ENCODE measurements around the gene ELSPBP1.
A peak's percentile ranks its signal among the peaks of the same experiment; 100 is the strongest.
"Not testable (repeated sequence)": the region's sequence is repeated elsewhere in the genome, so short reads cannot be mapped to it uniquely, and the experiment has no call there.

The ELSPBP1 gene

DNA sequence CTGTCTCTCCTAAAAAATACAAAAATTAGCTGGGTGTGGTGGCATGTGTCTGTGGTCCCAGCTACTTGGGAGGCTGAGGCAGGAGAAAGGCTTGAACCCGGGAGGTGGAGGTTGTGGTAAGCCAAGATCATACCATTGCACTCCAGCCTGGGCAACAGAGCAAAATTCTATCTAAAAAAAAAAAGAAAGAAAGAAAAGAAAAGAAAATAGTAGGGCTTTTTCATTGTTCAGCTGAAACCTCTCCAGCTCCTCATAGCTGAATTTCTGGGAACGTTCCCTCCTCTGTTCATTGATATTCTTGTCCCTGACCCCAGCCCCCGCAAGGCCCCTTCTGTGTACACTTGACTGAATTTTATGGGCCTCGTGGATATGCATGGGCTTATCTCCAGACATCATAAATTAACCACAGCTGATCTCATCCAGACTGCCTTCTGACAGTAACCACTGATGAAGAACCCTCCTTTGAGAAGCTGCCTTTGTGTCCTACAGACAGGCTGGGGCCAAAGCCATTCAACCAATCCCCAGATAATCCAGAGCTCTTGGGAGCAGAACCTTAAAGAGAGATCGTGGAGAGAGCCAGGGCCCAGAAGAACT, at the start of gene ELSPBP1:
Gene ELSPBP1, plus strand, starts transcription at position 424 of the 594 bp plus-strand sequence. CDS start 14,036 bp downstream, outside the sequence.
- TF ChIP-seq, protein P1, sequence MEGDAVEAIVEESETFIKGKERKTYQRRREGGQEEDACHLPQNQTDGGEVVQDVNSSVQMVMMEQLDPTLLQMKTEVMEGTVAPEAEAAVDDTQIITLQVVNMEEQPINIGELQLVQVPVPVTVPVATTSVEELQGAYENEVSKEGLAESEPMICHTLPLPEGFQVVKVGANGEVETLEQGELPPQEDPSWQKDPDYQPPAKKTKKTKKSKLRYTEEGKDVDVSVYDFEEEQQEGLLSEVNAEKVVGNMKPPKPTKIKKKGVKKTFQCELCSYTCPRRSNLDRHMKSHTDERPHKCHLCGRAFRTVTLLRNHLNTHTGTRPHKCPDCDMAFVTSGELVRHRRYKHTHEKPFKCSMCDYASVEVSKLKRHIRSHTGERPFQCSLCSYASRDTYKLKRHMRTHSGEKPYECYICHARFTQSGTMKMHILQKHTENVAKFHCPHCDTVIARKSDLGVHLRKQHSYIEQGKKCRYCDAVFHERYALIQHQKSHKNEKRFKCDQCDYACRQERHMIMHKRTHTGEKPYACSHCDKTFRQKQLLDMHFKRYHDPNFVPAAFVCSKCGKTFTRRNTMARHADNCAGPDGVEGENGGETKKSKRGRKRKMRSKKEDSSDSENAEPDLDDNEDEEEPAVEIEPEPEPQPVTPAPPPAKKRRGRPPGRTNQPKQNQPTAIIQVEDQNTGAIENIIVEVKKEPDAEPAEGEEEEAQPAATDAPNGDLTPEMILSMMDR (IDR thresholded peaks at IDR 0.05), result no peak
- no peaks in the 10 kb centered on the region for H3K4me1 ChIP-seq
- no peak within 1 kb of the TSS for H3K4me3 ChIP-seq (ENCODE audit: low read depth, low read length)
- H3K9ac ChIP-seq, result no peak within 1 kb of the TSS
- no peak within 1 kb of the TSS for H2AFZ ChIP-seq
- H3K27ac ChIP-seq, result no peak within 1 kb of the TSS
- H3K4me2 ChIP-seq (ENCODE audit: low read length), result no peak within 1 kb of the TSS
- no peaks in the 10 kb centered on the region for H3K27me3 ChIP-seq (ENCODE audit: control insufficient read depth, insufficient read depth, low read length)
- H3K36me3 ChIP-seq (ENCODE audit: control insufficient read depth, insufficient read depth, low read length), result no peaks in the 10 kb centered on the region
- H3K9me3 ChIP-seq (ENCODE audit: control insufficient read depth, low read length), result no peaks in the 10 kb centered on the region
- H3K79me2 ChIP-seq, result no peaks in the 10 kb centered on the region

DNA sequence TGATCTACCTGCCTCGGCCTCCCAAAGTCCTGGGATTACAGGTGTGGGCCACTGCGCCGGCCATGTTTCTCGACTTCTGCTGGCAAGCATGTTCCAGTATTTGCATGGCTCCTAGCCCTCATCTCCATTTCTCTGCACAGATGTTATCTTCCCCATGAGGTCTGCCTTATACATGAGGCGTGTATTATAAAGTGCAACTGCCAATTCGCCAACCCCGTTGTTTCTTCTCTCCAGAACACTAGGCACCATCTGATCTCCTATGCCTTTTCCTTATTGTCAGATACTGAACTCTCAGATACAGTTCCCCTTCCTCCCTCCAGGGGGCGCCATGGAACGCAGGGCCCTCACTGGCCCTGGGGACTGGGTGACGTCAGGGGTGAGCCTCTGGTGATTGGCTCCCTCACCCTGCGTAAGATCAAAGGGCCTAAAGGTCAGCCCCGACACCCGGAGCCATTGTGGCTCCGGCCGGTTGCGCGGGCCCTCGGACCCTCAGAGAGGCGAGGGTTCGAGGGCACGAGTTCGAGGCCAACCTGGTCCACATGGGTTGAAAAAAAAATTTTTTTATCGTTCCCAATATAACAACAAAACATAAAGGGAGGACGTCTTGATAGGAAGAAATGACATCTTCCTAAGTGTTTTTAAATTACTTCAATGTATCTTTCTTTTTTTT, 44.4 kb upstream of the ELSPBP1 start:
- not testable (repeated sequence) for H3K4me3 ChIP-seq (ENCODE audit: low read depth, low read length); H2AFZ ChIP-seq; H3K4me2 ChIP-seq (ENCODE audit: low read length); H3K9ac ChIP-seq; H3K36me3 ChIP-seq (ENCODE audit: control insufficient read depth, insufficient read depth, low read length); H3K27me3 ChIP-seq (ENCODE audit: control insufficient read depth, insufficient read depth, low read length); H3K79me2 ChIP-seq; H3K9me3 ChIP-seq (ENCODE audit: control insufficient read depth, low read length); H3K4me1 ChIP-seq; H3K27ac ChIP-seq
- TF ChIP-seq, protein P1 (IDR thresholded peaks at IDR 0.05), result peak; percentile 46

DNA sequence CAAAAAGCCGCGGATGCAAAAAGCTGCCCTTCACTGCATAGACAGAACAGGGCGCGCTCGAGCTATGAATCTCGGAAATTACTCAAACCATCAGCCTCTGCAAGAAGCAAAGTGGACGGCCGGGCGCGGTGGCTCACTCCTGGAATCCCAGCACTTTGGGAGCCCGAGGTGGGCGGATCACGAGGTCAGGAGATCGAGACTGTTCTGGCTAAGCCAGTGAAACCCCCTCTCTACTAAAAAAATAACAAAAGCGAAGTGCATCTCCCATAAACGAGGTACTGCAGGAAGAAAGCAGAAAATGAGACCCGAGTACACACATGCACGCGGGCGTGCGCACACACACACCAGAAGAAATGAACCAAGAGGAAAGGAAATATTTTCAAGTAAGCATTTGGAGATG, 42.3 kb upstream of the ELSPBP1 start:
- H3K27me3 ChIP-seq (ENCODE audit: control insufficient read depth, insufficient read depth, low read length); H3K36me3 ChIP-seq (ENCODE audit: control insufficient read depth, insufficient read depth, low read length); H3K4me1 ChIP-seq; H3K9ac ChIP-seq; H3K27ac ChIP-seq; H3K79me2 ChIP-seq; H3K4me2 ChIP-seq (ENCODE audit: low read length); H2AFZ ChIP-seq; H3K9me3 ChIP-seq (ENCODE audit: control insufficient read depth, low read length); H3K4me3 ChIP-seq (ENCODE audit: low read depth, low read length): not testable (repeated sequence)

DNA sequence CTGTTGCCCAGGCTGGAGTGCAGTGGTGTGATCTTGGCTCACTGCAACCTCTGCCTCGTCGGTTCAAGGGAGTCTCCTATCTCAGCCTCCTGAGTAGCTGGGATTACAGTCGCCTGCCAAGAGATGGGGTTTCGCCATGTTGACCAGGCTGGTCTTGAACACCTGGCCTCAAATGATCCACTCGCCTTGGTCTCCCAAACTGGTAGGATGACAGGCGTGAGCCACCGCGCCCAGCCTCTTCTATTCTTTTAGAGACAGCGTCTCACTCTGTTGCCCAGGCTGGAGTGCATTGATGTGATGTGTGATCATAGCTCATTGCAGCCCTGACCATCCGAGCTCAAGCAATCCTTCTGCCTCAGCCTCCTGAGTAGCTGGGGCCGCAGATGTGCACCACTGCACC, 38.5 kb upstream of the ELSPBP1 start:
- H3K36me3 ChIP-seq (ENCODE audit: control insufficient read depth, insufficient read depth, low read length); H3K27me3 ChIP-seq (ENCODE audit: control insufficient read depth, insufficient read depth, low read length); H3K9me3 ChIP-seq (ENCODE audit: control insufficient read depth, low read length); H3K79me2 ChIP-seq; H3K27ac ChIP-seq; H3K9ac ChIP-seq; H3K4me3 ChIP-seq (ENCODE audit: low read depth, low read length); H3K4me1 ChIP-seq; H2AFZ ChIP-seq; H3K4me2 ChIP-seq (ENCODE audit: low read length): not testable (repeated sequence)

DNA sequence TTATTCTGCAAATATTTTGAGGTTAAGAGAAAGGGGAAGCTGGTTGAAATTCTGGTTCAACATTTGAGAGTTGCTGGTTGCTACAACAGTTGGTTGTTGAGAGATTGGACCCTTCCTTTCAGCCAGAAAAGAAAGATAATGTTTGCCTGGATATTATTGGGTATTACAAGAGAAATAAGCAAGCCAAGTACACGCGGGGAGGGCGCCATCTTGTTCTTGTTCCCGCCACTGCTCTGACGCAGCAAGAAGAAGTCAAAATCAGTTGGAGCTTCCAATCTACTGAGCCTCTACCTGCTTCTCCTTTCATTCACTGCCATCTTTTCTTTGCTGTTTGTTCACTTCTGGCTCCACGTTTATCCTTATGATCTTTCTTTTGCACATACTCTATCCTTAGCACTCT, 20.9 kb upstream of the ELSPBP1 start:
- Histone ChIP-seq H3K36me3 (ENCODE audit: control insufficient read depth, insufficient read depth, low read length) (no peaks in the 10 kb centered on the region), H3K9me3 (ENCODE audit: control insufficient read depth, low read length) (no peaks in the 10 kb centered on the region), H3K79me2 (no peaks in the 10 kb centered on the region), H3K27ac (no peak overlapping the region), H3K4me1 (no peaks in the 10 kb centered on the region), H3K4me3 (ENCODE audit: low read depth, low read length) (no peak overlapping the region), H3K9ac (no peak overlapping the region), H2AFZ (no peak overlapping the region), H3K27me3 (ENCODE audit: control insufficient read depth, insufficient read depth, low read length) (no peaks in the 10 kb centered on the region), H3K4me2 (ENCODE audit: low read length) (no peak overlapping the region)
- TF ChIP-seq, protein P1 (IDR thresholded peaks at IDR 0.05), result no peak
